Urinary bladder (tissue), 4 donors: Measurements from ENCODE around the gene ENDOV. TPM values are rescaled to one million over a fixed set of nuclear protein-coding genes. Genes with fewer than 3 reads are reported as not detected.

Source experiments
- DNase-seq: peaks from one replicate; pipeline ENCODE4 v3.0.0-alpha.2; 2015; ENCODE audit errors: extremely low spot score
- H3K27ac ChIP-seq: one replicate; pipeline ENCODE4 v1.5.1; 2013; ENCODE audit warnings: low read depth, mild to moderate bottlenecking, moderate library complexity
- H3K36me3 ChIP-seq: one replicate; pipeline ENCODE4 v1.6.1; 2013; ENCODE audit warnings: mild to moderate bottlenecking, moderate library complexity; ENCODE audit not compliant: insufficient read depth
- H3K4me1 ChIP-seq: one replicate; pipeline ENCODE4 v1.6.1; 2013; ENCODE audit warnings: mild to moderate bottlenecking, moderate library complexity; ENCODE audit not compliant: insufficient read depth
- H3K4me3 ChIP-seq: one replicate; pipeline ENCODE4 v1.5.1; 2013; ENCODE audit warnings: low read depth, low read length
- WGBS: extraction: QIAGEN DNeasy Blood & Tissue Kit; methylation state at CpG from one replicate; pipeline ENCODE4 v1.1.7; 2013; 5-methylcytosine and 5-hydroxymethylcytosine counted together
- polyA plus RNA-seq: library from polyadenylated mRNA; stranded (reverse); fragments of 200-250 nt; gene quantifications from one replicate; pipeline ENCODE4 v1.2.3, GENCODE V29; 2013
- small RNA-seq: library from RNA; depleted of rRNA; stranded (forward); fragments of <200 nt; gene quantifications from one replicate; pipeline ENCODE3, GENCODE V24; 2014
- total RNA-seq: library from RNA; depleted of rRNA; stranded (reverse); fragments of >200 nt; gene quantifications from one replicate; pipeline ENCODE4 v1.2.3, GENCODE V29; 2014
- donor health status: healthy with polysubstance abuse.
- donor health status: healthy.

The ENDOV gene
- total and polyA plus RNA-seq, 2 donors = 12.9 to 17.8 TPM

GRCh38 chr17:80482555-80483308 lies 67.8 kb downstream of the ENDOV start:
- Histone ChIP-seq H3K36me3 (no peaks in the 10 kb centered on the region), H3K4me1 (peaks cover under 1% of the 10 kb centered on the region), H3K27ac (no peak overlapping the region), H3K4me3 (no peak overlapping the region)
- no peak for DNase-seq
- WGBS = 64% methylated on average over 16 of the region's 16 CpGs

- Histone ChIP-seq H3K27ac (no peak overlapping the region), H3K4me3 (no peak overlapping the region), H3K4me1 (no peaks in the 10 kb centered on the region), H3K36me3 (no peaks in the 10 kb centered on the region)
- WGBS = 69% methylated on average over 10 of the region's 10 CpGs
- DNase-seq = no peak
Observed at GRCh38 chr17:80485846-80486245, 70.9 kb downstream of the ENDOV start.

- Histone ChIP-seq H3K4me3 (no peak overlapping the region), H3K4me1 (no peaks in the 10 kb centered on the region), H3K27ac (no peak overlapping the region), H3K36me3 (no peaks in the 10 kb centered on the region)
- WGBS = 34% methylated on average over 17 of the region's 17 CpGs
- DNase-seq = no peak
Observed at GRCh38 chr17:80486692-80487091, 71.7 kb downstream of the ENDOV start.

GRCh38 chr17:80487511-80487910 lies 72.5 kb downstream of the ENDOV start:
- Histone ChIP-seq H3K4me3 (no peak overlapping the region), H3K36me3 (no peaks in the 10 kb centered on the region), H3K27ac (no peak overlapping the region), H3K4me1 (no peaks in the 10 kb centered on the region)
- 54% methylated on average over 7 of the region's 7 CpGs for WGBS
- DNase-seq = no peak

Small RNAs within 50 kb of the gene (small RNA-seq; reads per million reads assigned to genes)
- gene MIR4730 = not detected

Other genes with a start within 250 kb of the ENDOV start
- 3.3 TPM for gene CARD14, start 245.1 kb upstream of the ENDOV start, total RNA-seq
- 1.2 TPM for gene CARD14, start 245.1 kb upstream of the ENDOV start, polyA plus RNA-seq
- gene SGSH, start 194.8 kb upstream of the ENDOV start, total RNA-seq = 8.4 TPM
- 30.6 TPM for gene SGSH, start 194.8 kb upstream of the ENDOV start, polyA plus RNA-seq
- gene SLC26A11, start 194.7 kb upstream of the ENDOV start, total RNA-seq = 9.2 TPM
- gene SLC26A11, start 194.7 kb upstream of the ENDOV start, polyA plus RNA-seq = 14.2 TPM
- gene RNF213, start 154.3 kb upstream of the ENDOV start, total RNA-seq = 81.5 TPM
- 37.2 TPM for gene RNF213, start 154.3 kb upstream of the ENDOV start, polyA plus RNA-seq
- gene NPTX1, start 61.4 kb downstream of the ENDOV start, total RNA-seq = 1.4 TPM
- gene NPTX1, start 61.4 kb downstream of the ENDOV start, polyA plus RNA-seq = 2.3 TPM
- gene RPTOR, start 129.7 kb downstream of the ENDOV start, total RNA-seq = 23.5 TPM
- 54.1 TPM for gene RPTOR, start 129.7 kb downstream of the ENDOV start, polyA plus RNA-seq